Kidney capillary endothelial cell (primary cell): ENCODE data around the gene CDK2AP2.
"Not testable (repeated sequence)": the region's sequence is repeated elsewhere in the genome, so short reads cannot be mapped to it uniquely, and the experiment has no call there.

Source experiments
- DNase-seq: peaks from one replicate; pipeline ENCODE4 v3.0.0-alpha.2; 2018; ENCODE audit warnings: low spot score

CDK2AP2 gene

GRCh38 chr11:67507864-67508485 lies at the start of gene CDK2AP2:
Gene CDK2AP2, minus strand, starts transcription at chr11:67508162. Its CDS starts 80 bp downstream, at chr11:67508082.
- peak; percentile 99 for DNase-seq

- DNase-seq = no peak
These were observed 48.3 kb upstream of the CDK2AP2 start for GRCh38 chr11:67556244-67556643.

GRCh38 chr11:67551697-67552096 lies 43.7 kb upstream of the CDK2AP2 start:
- DNase-seq = not testable (repeated sequence)

GRCh38 chr11:67551127-67551526 lies 43.2 kb upstream of the CDK2AP2 start:
- no peak for DNase-seq

GRCh38 chr11:67548555-67549110 lies 40.7 kb upstream of the CDK2AP2 start:
- no peak for DNase-seq

GRCh38 chr11:67548112-67548511 lies 40.1 kb upstream of the CDK2AP2 start:
- DNase-seq = not testable (repeated sequence)

- DNase-seq = no peak
These were observed 37.3 kb upstream of the CDK2AP2 start for GRCh38 chr11:67545280-67545679.

- DNase-seq = no peak
These were observed 36.8 kb upstream of the CDK2AP2 start for GRCh38 chr11:67544616-67545242.

GRCh38 chr11:67543585-67543984 lies 35.6 kb upstream of the CDK2AP2 start:
- DNase-seq = no peak

GRCh38 chr11:67542971-67543370 lies 35.0 kb upstream of the CDK2AP2 start:
- no peak for DNase-seq

GRCh38 chr11:67542169-67542568 lies 34.2 kb upstream of the CDK2AP2 start:
- no peak for DNase-seq

- no peak for DNase-seq
These were observed 33.2 kb upstream of the CDK2AP2 start for GRCh38 chr11:67541198-67541597.

- DNase-seq = no peak
These were observed 31.6 kb upstream of the CDK2AP2 start for GRCh38 chr11:67539550-67539949.

- DNase-seq = no peak
These were observed 31.0 kb upstream of the CDK2AP2 start for GRCh38 chr11:67538823-67539505.

GRCh38 chr11:67538306-67538705 lies 30.3 kb upstream of the CDK2AP2 start:
- no peak for DNase-seq

GRCh38 chr11:67535561-67535960 lies 27.6 kb upstream of the CDK2AP2 start:
- no peak for DNase-seq

- DNase-seq = no peak
These were observed 26.2 kb upstream of the CDK2AP2 start for GRCh38 chr11:67534070-67534679.

GRCh38 chr11:67532889-67533288 lies 24.9 kb upstream of the CDK2AP2 start:
- no peak for DNase-seq

GRCh38 chr11:67530282-67530592 lies 22.3 kb upstream of the CDK2AP2 start:
- no peak for DNase-seq

- DNase-seq = no peak
These were observed 20.4 kb upstream of the CDK2AP2 start for GRCh38 chr11:67528376-67528775.

GRCh38 chr11:67525275-67525976 lies 17.5 kb upstream of the CDK2AP2 start:
- DNase-seq = no peak

GRCh38 chr11:67524480-67524808 lies 16.5 kb upstream of the CDK2AP2 start:
- DNase-seq = no peak
